ENCODE measurements around the gene TMEM107. TPM values are rescaled to one million over a fixed set of nuclear protein-coding genes. Genes with fewer than 3 reads are reported as not detected.
A peak's percentile ranks its signal among the peaks of the same experiment; 100 is the strongest.

Gene TMEM107
- total RNA-seq, 2 donors from 2014 or later: 13.2 to 17.0 TPM

DNA sequence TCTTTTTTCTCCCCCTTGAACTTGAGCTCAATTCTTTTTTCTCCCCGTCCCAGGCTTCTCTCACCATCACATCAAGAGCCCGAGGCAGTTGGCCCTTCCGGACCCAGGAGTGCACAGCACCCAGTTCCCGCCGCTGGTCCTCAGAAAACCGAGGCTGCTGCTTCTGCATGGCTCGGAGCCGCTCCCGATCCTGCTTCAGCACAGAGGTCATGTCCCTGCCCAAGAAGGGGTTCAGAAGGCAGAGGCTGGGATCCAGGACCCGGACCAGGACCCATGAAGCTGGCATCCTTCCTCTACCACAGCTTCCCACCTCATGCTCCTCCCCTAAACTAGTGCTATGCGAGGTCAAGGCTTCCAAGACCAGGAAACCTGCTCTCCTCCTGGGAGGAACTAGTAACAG is 34.4 kb downstream of the TMEM107 start:
- no peaks in the 10 kb centered on the region for H3K4me1 ChIP-seq

DNA sequence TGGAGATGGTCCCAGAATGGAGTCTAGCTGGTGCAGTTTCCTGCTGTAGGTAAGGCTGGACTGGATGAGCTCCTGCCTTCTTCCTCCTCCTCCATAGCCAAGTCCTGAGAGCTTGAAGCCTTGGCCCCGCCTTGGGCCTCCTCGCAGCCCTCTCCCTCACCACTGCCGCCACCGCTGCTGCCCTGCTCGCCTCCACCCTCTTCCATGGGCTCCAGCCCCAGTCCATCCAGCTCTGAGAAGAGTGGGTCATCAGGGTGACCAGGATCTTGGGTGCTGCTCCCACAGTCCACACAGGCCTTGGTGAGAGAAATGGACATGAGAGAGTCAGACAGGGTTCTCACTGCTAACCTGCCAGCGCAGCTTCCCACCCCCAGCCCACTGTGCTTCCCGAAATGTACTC is 35.1 kb downstream of the TMEM107 start:
- H3K4me3 ChIP-seq: no peak overlapping the region
- TF ChIP-seq, protein P1, sequence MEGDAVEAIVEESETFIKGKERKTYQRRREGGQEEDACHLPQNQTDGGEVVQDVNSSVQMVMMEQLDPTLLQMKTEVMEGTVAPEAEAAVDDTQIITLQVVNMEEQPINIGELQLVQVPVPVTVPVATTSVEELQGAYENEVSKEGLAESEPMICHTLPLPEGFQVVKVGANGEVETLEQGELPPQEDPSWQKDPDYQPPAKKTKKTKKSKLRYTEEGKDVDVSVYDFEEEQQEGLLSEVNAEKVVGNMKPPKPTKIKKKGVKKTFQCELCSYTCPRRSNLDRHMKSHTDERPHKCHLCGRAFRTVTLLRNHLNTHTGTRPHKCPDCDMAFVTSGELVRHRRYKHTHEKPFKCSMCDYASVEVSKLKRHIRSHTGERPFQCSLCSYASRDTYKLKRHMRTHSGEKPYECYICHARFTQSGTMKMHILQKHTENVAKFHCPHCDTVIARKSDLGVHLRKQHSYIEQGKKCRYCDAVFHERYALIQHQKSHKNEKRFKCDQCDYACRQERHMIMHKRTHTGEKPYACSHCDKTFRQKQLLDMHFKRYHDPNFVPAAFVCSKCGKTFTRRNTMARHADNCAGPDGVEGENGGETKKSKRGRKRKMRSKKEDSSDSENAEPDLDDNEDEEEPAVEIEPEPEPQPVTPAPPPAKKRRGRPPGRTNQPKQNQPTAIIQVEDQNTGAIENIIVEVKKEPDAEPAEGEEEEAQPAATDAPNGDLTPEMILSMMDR (IDR thresholded peaks at IDR 0.05): no peak
- H3K9me3 ChIP-seq: no peaks in the 10 kb centered on the region
- no peaks in the 10 kb centered on the region for H3K27me3 ChIP-seq
- H3K27ac ChIP-seq: no peak overlapping the region
- intact Hi-C loops (cut with DNase I): no loop called here
- no peak overlapping the region for H3K9ac ChIP-seq (ENCODE audit: low read depth in 2 of 2, low read length in 2 of 2)
- H3K4me1 ChIP-seq: no peaks in the 10 kb centered on the region
- no peak for DNase-seq
- peaks cover 11% of the 10 kb centered on the region for H3K36me3 ChIP-seq

More for the DNA sequence above, 34.4 kb downstream of the TMEM107 start:
- no peaks in the 10 kb centered on the region for H3K27me3 ChIP-seq
- DNase-seq: no peak
- no peak overlapping the region for H3K4me3 ChIP-seq
- intact Hi-C loops (cut with DNase I): no loop called here
- H3K9me3 ChIP-seq: no peaks in the 10 kb centered on the region
- no peak overlapping the region for H3K27ac ChIP-seq
- peaks cover 18% of the 10 kb centered on the region for H3K36me3 ChIP-seq
- H3K9ac ChIP-seq (ENCODE audit: low read depth in 2 of 2, low read length in 2 of 2): no peak overlapping the region
- TF ChIP-seq, protein P1 (IDR thresholded peaks at IDR 0.05): no peak

DNA sequence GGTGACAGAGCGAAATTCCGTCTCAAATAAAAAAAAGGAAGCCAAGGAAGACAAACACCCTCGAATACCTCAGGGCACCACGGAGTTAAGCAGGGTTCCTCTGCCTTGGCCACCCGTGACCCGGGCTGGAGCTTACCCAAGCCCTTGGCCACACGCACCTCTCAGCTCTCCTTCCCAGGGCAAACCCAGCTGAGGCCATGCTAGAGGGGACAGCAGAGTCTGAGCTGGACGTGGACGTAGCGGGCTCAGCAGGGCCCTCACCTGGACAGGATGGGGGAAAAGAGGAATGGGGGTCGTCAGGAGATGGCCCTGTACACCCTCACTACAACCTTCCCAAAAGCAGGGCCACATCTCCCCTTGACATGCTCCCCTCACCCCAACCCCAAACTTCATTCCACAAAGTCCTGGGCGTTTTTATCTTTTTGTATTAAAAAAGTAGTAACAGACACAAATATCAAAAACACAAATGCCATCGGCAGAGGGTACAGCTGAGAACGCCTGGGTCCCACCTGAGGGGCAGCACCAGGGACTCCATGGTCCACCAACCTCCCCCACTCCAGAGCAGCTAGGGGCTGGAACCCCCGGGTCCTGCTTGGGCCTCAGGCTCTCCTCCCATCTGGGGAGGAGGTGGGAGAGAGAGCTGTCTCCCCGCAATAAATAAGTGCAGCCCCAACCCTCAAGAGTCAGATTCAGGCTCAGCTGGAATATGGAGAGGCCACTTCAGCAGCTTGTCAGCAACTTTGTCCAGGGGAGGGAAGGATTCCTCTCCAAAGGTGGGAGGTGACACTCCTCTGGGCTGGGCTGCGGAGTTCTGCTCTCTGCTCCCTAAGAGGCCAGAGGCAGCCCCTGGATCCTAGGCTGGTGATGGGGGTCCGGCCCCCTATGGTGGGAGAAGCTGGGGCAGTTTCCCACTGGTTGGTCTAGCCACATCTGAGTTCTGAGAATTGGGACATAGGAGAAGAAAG is 35.8 kb downstream of the TMEM107 start:
- Histone ChIP-seq H3K4me3 (no peak overlapping the region), H3K4me1 (no peaks in the 10 kb centered on the region), H3K27me3 (no peaks in the 10 kb centered on the region), H3K27ac (no peak overlapping the region), H3K36me3 (peaks cover 11% of the 10 kb centered on the region), H3K9me3 (no peaks in the 10 kb centered on the region), H3K9ac (ENCODE audit: low read depth in 2 of 2, low read length in 2 of 2) (no peak overlapping the region)
- TF ChIP-seq, protein P1 (IDR thresholded peaks at IDR 0.05): no peak
- peak; percentile 22 for DNase-seq
- intact Hi-C loops (cut with DNase I): no loop called here

DNA sequence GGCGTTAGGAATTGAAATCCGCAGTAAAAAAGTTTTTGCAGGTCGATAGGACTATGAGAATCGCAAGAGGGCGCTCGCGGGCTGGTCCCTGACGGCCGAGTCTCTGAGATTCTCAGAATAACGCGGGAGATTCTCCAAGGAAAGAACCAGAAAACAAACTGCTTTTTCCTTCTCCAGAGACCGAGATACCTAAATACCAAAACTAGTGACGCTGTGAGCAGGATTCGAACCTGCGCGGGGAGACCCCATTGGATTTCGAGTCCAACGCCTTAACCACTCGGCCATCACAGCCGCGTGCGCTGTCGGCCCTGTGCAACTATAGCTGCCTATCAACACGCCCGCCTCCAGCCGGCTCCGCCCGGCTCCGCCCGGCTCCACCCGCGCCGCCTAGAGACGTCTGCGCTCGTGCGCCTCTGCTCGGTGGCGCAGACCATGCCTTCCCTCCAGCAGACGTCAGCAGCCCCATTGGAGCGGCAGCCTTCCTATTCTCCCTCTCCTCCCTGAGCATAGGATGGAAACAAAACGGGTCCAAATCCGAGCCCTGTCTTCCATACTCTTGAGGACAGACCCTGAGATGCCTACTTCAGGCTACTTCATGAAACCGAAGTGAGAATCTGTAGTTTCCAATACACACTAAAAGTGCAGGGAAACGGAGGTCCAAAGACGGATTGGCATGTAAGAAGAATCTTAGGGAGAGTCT is 37.4 kb downstream of the TMEM107 start:
- H3K9me3 ChIP-seq: no peaks in the 10 kb centered on the region
- TF ChIP-seq, protein P1 (IDR thresholded peaks at IDR 0.05): peak; percentile 86
- peak; percentile 96 for DNase-seq
- peak overlapping the region; percentile 51 to 84 for H3K9ac ChIP-seq (ENCODE audit: low read depth in 2 of 2, low read length in 2 of 2)
- no peaks in the 10 kb centered on the region for H3K27me3 ChIP-seq
- H3K27ac ChIP-seq: peak overlapping the region; percentile 78
- H3K4me3 ChIP-seq: peak overlapping the region; percentile 7
- no peaks in the 10 kb centered on the region for H3K4me1 ChIP-seq
- intact Hi-C loops (cut with DNase I): no loop called here
- H3K36me3 ChIP-seq: peaks cover 4% of the 10 kb centered on the region

DNA sequence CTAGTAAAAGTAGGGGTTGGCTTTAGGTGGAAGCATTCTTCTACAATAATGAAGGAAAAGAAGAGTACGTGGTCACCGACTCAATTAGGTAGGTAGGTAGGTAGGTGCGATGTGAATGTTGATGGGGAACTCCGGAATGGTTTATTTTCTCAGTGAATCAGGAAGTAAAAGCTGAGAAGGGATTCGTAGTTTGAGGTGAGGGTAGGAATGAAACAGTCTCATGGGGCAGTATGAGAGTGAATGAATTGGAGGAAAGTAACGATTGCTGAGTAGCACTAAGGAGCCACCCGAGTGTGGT is 37.9 kb downstream of the TMEM107 start:
- TF ChIP-seq, protein P1 (IDR thresholded peaks at IDR 0.05): no peak
- Histone ChIP-seq H3K27ac (peak overlapping the region; percentile 78), H3K27me3 (no peaks in the 10 kb centered on the region), H3K9ac (ENCODE audit: low read depth in 2 of 2, low read length in 2 of 2) (peak overlapping the region; percentile 58 to 84), H3K9me3 (no peaks in the 10 kb centered on the region), H3K36me3 (peaks cover 4% of the 10 kb centered on the region), H3K4me1 (no peaks in the 10 kb centered on the region), H3K4me3 (peak overlapping the region; percentile 20)
- DNase-seq: no peak
- intact Hi-C loops (cut with DNase I): no loop called here

Measured in colonic mucosa (tissue), 4 donors.